Activated CD4-positive, alpha-beta T cell treated with anti-CD3 and anti-CD28 coated beads for 1 hour (primary cell): ENCODE measurements around the gene RSU1.
"Not testable (repeated sequence)": the region's sequence is repeated elsewhere in the genome, so short reads cannot be mapped to it uniquely, and the experiment has no call there.

Experiments used
- DNase-seq: peaks from one replicate; pipeline ENCODE4 v3.0.0-alpha.2; 2020

The RSU1 gene

GRCh38 chr10:16777473-16778370 lies 39.5 kb downstream of the RSU1 start:
- no peak for DNase-seq

DNA sequence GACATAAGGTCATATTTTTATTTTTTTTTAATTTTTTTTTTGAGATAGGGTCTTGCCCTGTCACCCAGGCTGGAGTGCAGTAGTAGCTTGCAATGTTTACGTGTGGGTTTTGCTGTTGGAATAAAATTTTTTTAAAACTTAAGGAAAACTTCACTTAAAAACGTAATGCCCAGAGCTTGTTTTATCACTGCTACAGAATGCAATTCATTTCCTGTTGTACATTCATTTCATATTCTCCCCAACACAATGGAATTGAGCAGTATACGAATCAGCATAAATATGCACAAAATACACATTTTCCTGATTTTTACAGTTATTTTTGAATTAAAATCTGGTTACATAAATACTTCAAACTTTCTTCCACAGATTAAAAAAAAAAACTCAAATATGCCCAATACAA lies 40.3 kb downstream of the RSU1 start:
- no peak for DNase-seq

- DNase-seq, result no peak
Observed at GRCh38 chr10:16773334-16773733, 43.9 kb downstream of the RSU1 start.

DNA sequence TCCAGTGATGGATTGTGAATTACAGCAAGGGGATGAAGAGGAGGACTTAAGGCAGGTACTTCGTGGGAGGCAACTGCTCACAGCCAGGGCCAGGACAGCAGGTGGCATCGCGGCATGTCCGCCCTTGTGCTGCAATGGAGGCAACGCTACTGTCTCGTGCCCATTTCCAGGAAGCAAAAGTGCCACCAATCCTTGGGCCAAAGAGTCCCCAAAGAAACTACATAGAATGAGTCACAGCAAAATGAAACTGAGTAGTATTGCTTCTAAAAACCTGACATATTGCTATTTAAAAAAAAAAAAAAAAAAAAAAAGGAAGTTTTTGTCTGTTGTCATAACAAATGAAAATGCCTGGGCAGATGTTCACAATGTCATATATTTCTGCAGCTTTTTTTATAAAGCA lies 46.6 kb downstream of the RSU1 start:
- no peak for DNase-seq

DNA sequence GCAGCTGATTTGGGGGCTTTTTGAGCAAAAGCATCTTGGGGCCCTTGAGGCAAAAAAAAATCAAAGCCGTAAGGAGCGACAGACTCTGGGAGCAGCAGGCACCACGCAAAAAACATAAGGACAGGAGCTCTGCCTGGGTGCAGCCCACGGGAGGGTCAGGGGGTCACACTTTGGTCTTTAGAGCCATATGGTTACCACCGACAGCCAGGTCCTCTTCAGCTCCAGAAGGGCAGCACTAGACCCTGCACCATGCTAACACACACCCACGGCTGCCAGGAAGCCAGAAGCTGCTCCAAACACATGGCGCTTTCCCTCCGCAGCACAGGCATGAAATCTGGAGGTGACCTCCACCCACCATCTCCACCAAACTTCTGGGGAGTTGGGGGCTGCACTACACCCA lies 47.1 kb downstream of the RSU1 start:
- no peak for DNase-seq

GRCh38 chr10:16769331-16769730 lies 47.9 kb downstream of the RSU1 start:
- DNase-seq, result no peak

DNA sequence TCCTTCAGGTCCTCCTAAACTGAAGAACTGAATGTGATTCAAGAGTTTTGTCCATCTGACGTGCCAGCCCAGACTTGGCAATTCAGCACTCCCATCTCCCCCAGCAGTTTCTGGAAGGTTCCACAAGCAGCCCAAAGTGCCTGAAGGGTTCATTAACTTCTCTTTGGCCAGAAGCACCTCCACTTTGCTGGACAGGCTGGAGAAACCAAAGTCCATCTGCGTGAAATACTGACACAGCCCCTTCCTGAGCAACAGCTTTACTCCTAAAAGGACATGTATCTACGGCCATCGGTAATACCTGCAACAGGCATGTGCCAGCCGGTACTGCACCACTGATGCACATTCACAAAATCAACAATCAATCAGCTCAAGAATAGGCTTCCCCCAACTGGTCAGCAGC lies 48.5 kb downstream of the RSU1 start:
- no peak for DNase-seq

DNA sequence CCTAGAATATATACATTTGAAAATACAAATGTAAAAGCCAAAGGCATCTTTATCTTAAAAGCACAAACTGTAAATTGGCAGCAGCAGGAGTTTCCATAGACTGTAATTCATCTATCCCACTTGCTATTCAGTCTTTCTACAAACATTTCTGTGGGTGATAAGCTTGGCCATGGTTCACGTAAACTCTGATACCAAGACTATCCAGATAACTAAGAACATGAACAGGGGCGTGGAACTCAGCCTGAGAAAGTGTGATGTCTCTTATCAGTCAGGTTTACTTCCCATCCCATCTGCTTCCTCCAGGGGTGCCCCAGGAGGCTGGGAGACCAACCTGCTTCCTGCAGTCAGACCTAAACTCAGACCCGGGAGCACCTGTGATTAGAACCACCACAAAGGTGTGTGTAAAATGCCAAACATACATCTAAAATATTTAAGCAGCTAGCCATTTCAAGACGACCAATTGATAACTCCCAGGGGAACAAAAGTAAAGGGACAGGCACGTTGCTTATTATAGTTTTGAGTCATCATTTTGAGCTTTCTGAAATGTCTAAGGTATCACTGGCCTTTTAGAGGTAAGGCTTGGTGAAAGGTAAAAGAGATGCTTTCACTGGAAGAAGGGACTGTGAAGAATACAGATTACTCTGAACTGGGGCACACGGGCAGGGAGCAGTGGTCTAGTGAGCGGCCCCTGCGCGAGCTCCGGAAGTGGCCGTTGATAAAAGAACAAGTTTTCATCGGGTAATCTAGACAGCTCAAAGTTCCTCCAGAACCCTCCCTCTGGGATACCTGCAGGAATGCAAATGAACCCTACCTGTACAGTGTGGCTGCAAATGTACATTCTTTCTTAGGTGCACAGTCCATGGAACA lies 51.5 kb downstream of the RSU1 start:
- no peak for DNase-seq

- DNase-seq, result no peak
Observed at GRCh38 chr10:16761300-16761699, 55.9 kb downstream of the RSU1 start.

DNA sequence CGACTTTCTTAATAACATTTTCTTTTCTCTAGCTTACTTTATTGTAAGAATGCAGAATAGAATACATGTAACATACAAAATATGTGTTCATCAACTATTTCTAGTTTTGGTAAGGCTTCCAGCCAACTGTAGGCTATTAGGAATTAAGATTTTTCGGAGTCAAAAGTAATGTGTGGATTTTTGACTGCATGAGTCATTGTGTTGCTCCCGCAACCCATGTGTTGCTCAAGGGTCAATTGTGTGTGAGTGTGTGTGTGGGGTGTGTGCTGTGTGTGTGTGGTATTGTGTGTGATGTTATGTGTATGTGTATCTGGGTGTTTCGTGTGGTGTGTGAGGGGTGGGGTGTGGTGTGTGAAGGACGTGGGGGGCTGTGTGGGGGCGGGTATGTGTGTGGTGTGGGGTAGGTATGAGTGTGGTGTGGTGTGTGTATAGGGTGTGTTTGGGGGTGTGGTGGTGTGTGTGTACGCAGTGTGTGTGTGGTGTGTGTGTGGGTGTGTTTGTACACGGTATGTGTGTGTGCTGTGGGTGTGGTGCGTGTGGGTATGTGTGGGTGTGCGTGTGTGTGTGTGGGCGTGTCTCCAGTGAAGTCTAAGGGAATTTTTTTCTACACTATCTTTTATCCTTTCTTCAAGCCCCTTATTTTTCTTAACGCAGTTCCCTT lies 60.5 kb downstream of the RSU1 start:
- no peak for DNase-seq

- no peak for DNase-seq
Observed at GRCh38 chr10:16754765-16755164, 62.5 kb downstream of the RSU1 start.

- DNase-seq, result not testable (repeated sequence)
Observed at GRCh38 chr10:16752849-16753248, 64.4 kb downstream of the RSU1 start.

DNA sequence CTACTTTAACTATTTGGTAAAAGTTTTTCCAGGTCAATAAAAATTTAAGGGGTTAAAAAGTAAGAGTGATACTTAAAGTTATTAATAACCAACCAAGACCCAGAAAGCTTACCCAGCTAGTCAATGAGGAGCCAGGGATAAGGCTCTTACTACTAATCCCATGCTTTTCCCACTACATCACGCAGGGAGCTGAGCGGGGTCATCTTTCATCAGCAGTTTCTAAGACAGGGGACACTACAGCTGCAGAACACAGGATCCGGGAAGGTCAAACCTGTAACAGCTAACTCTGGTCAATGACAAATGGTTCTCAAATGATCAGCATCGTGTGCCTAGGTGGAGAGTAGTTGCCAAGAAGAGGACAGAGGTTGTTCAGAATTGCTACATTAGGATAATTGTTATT lies 65.1 kb downstream of the RSU1 start:
- DNase-seq, result no peak

DNA sequence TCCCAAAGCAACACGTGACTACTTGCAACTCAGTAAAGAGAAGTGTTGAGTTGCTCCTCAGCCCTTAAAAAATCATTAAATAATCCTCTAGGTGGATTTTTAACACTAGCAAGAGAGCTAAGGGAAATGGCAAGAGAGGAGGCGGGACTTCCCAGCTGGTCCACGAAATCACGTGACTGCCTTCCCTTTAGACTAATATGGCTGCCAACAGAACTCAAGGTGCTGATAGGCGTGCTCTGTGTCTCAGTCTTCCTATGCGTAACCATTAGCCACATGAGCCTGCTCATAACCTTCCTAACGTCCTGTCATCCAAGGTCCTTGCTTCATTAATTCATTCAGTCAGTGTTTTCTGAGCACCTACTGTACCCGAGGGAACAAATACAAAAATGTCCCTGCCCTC lies 66.0 kb downstream of the RSU1 start:
- DNase-seq, result no peak

DNA sequence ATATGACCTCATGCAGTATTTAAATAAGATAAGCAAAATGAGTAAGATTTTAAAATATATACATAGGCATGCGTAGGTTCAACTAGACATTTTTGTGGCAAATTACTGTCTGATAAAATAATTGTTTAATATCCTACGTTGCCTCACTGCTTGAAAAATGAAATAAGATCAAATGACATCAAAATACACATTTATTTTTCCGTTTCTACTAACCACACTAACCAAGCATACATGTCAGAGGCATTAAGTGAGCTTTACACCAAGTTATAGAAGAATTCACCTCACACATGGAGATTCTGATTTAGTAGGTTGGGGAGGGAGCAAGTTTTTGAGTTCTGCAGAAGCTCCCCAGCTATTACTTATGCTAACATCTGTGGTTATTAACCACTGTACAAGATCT lies 66.8 kb downstream of the RSU1 start:
- DNase-seq, result no peak

DNA sequence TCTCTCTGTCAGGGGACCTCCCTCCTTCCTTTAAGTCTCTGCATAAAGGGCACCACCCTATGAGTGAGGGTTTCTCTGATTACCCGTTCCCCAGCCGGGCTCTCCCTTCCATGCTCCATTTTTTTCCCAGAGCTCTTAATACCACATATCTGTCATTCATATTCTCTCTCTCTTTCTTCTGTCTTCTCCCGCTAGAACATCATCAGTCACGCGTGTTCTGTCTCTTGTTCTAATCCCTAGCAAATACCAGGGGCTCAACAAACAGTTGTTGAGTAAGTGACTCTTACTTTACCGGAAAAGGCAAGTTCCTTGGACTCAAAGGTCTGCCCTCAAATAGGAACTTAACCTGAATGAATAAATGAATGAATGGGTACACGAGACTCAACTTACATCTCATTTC lies 68.5 kb downstream of the RSU1 start:
- no peak for DNase-seq

DNA sequence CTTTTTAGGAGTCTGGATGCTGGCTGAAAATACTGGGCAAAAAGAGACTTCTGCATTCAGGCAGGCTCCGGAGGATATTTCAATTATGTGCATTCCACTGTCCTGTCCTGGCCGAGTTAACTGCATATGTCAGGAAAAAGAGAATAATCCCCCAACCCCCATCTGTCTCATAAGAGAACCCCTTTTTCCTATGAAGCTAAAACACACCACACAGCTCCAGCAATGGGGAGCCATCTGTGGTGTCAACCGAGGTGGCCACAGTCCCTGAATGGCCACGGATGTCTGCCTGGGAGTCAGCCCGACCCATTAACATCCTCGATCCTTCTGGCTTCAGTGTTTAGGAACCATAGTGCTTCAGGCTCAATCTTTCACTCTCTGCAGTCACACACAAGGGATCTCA lies 70.4 kb downstream of the RSU1 start:
- no peak for DNase-seq

DNA sequence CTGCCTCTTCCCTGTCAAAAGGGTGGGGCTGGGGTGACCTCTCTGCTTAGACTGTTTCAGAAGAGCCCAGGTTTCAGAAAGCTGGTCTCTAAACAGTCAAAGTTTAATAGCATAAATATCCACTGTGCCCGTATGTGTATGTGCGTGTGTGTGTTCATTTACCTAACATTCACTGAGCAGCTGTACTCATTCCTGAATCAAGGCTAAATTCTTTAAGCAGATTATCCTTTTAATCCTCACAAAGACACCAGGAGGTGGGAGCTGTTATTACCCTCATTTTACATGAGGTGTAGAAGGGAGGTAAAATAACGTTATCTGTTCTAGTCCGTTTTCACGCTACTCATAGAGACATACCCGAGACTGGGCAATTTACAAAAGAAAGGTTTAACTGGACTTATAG lies 72.2 kb downstream of the RSU1 start:
- no peak for DNase-seq

DNA sequence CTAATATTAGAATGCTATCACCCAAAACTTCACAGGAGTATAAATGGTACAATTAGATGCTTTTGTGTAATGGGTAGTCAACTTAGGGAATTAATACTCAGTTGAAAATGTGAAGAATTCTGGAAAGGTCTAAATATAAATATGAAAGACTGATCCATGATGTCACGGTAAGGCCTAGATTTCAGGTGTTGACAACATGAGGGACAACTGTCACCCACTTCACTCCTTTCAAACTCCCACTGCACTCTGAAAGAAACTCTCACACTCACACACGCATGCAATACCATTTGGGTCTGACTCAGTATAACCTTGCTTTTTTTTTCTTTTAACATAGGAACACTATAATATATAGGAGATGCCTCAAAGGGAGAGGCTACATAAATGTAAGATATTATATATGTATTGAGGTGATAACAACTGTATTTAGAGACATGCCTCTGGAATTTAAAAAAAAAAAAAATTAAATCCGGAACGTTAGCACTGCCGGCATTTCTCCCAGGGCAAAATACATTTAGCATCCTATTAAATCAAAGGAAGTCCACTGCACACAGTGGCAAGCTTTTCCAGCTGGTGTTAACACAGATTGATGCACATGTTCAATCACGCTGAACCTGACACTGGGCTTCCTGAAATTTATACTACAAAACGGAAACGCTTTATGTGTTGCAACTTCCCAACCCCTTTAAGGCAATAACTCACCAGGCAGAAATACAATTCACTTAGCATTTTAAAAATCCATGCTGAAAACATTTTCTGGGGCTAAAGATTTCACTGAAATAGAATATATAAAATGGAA lies 74.9 kb downstream of the RSU1 start:
- DNase-seq, result no peak

- no peak for DNase-seq
Observed at GRCh38 chr10:16741540-16741939, 75.7 kb downstream of the RSU1 start.

DNA sequence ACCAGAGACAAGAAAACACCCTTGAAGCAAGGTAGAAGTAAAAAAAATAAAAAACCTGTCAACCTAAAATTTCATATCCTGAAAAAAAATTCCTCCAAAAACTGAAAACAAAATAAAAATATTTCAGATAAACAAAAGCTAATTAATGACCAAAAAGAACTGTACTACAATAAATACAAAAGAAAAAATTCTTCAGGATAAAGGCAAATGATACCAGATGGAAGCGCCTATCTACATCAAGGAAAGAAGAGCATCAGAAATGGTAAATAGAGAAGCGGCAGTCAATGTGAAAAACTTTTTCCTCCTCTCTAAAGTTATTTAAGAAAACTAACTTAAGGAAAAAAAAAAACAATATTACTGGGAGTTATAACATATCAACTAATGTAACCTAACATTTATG lies 79.8 kb downstream of the RSU1 start:
- no peak for DNase-seq

DNA sequence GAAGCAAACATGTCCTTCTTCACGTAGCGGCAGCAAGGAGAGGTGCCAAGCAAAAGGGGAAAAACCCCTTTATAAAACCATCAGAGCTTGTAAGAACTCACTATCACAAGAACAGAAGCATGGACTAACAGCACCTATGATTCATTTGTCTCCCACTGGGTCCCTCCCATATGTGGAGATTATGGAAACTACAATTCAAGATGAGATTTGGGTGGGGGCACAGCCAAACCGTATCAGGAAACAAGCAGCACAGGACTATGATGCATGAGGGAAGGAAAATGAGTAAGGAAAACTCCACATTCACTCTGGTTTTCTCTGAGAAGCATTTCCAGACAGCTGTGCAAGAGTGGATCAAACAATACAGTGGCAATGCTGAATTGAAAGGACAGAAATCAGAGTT lies 81.6 kb downstream of the RSU1 start:
- no peak for DNase-seq

DNA sequence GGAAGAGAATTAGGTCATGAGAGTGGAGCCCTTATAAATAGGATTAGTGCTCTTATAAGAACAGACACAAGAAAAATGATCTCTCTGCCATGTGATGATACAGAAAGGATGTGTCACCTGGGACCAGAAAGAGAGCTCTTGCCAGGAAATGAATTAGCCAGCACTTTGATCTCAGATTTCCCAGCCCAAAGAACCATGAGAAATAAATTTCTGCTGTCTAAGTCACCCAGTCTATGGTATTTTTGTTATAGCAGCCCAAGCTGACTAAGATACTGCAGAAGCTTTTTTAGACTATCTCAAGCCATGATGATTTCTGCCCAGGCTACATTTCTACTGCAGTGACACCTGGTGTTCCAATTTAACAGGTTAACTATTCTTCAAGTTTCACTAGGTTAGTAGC lies 84.8 kb downstream of the RSU1 start:
- no peak for DNase-seq
